Pancreas (tissue), 10 donors: Measurements from ENCODE around the gene AGBL1. TPM values are rescaled to one million over a fixed set of nuclear protein-coding genes. Genes with fewer than 3 reads are reported as not detected.

Source experiments
- ATAC-seq, 4 donors: fragments of 200-7000 bp; cut with Tn5 transposase; one replicate each; pipeline versions ENCODE4 v1.8.0 to v1.9.1; 2020; ENCODE audit warnings: mild to moderate bottlenecking in 4 of 4, moderate library complexity in 4 of 4
- DNase-seq, 6 donors: peaks; one replicate each; pipeline ENCODE4 v3.0.0-alpha.2; 2020
- FAIRE-seq: peaks from 2 replicates; lab custom pipeline; 2012; peaks lifted over from hg19 to GRCh38; lab: Jason Lieb, UNC
- H3K27ac ChIP-seq, 4 donors: fragments of 200-600 bp; sonication (generic); 1 replicate in 3 of 4; 2 replicates in 1 of 4; pipeline versions ENCODE4 v1.5.0 to v1.8.0; 2020
- H3K27me3 ChIP-seq, 4 donors: fragments of 200-600 bp; one replicate each; pipeline ENCODE4 v1.8.0; 2021
- H3K36me3 ChIP-seq, 3 donors: fragments of 200-600 bp; sonication (generic) in 1 of 3; one replicate each; pipeline versions ENCODE4 v1.5.0 to v1.8.0; 2020 to 2021
- H3K4me1 ChIP-seq, 3 donors: fragments of 200-600 bp; one replicate each; pipeline ENCODE4 v1.8.0; 2021
- H3K4me3 ChIP-seq, 4 donors: fragments of 200-600 bp; sonication (generic) in 2 of 4; one replicate each; pipeline versions ENCODE4 v1.5.0 to v1.8.0; 2020 to 2021
- H3K9me3 ChIP-seq, 4 donors: fragments of 200-600 bp; one replicate each; pipeline ENCODE4 v1.8.0; 2021
- CTCF ChIP-seq, 4 donors: fragments of 200-600 bp; sonication (generic) in 3 of 4; IDR thresholded peaks; one replicate each; pipeline versions ENCODE4 v1.5.0 to v1.8.0; 2021; ENCODE audit warnings: antibody characterized with exemption in 4 of 4
- WGBS, 2 donors: extraction: QIAGEN DNeasy Blood & Tissue Kit; methylation state at CpG; one replicate each; pipeline ENCODE4 v1.1.7; 2013; 5-methylcytosine and 5-hydroxymethylcytosine counted together
- intact Hi-C, 3 donors: fragments of 100-400 bp; cut with DNase I; formaldehyde crosslinking; loops; one replicate each; pipeline versions ENCODE4 v1.11.1 to v1.14.2; 2022
- polyA plus RNA-seq, 2 donors: library from polyadenylated mRNA; stranded (reverse); fragments of 200-250 nt; gene quantifications; one replicate each; pipeline ENCODE4 v1.2.3, GENCODE V29; 2013
- total RNA-seq, 6 donors: library from RNA; stranded (reverse); fragmentation: NEBNext Ultra II Directional in 4 of 6; extraction: Animal tissue kit (Norgen Biotek cat#: 25700) in 4 of 6; gene quantifications; one replicate each; pipeline versions ENCODE4 v1.2.1 to v1.2.4, GENCODE V29; 2021 to 2023
- donor health status: healthy with polysubstance abuse.
- donor health status: DM: no; HTN: no; CAD: no; lungs with moderate emphysema.
- donor health status: DM: no; HTN: no; CAD: no.
- donor health status: control.
- donor health status: control.
- donor health status: Bipolar disorder and iron deficiency.
- donor health status: DM: yes; HTN: yes; CAD: no.
- donor health status: DM: no; HTN: no; CAD: no.
- donor health status: DM: no; HTN: no; CAD: no.
- donor health status: DM: yes; HTN: yes; CAD: no.

Gene AGBL1
- total and polyA plus RNA-seq, 8 donors, result under 0.01 to 0.06 (median 0.05) TPM; not detected in 5

GRCh38 chr15:86040356-86041033 is 39.2 kb upstream of the AGBL1 start:
- intact Hi-C loops, result no loop called here
- TF ChIP-seq CTCF (IDR thresholded peaks at IDR 0.05), result no peak

GRCh38 chr15:86041399-86041798 is 38.3 kb upstream of the AGBL1 start:
- FAIRE-seq (no peak), ATAC-seq (no peak), DNase-seq (no peak)
- no peak for TF ChIP-seq CTCF (IDR thresholded peaks at IDR 0.05)
- no peaks in the 10 kb centered on the region for H3K9me3 ChIP-seq
- WGBS, 2 donors, result 32 to 43% methylated on average over 6 of the region's 6 CpGs
- no peaks in the 10 kb centered on the region for H3K4me1 ChIP-seq
- peaks cover 0 to 3% (median 0%) of the 10 kb centered on the region in 4 donors for H3K27me3 ChIP-seq
- H3K4me3 ChIP-seq, result no peak overlapping the region
- no peaks in the 10 kb centered on the region for H3K36me3 ChIP-seq
- no peak overlapping the region for H3K27ac ChIP-seq
- intact Hi-C loops, result no loop called here

More at GRCh38 chr15:86040356-86041033, 39.2 kb upstream of the AGBL1 start:
- H3K4me3 ChIP-seq, result no peak overlapping the region
- FAIRE-seq (no peak), ATAC-seq (no peak), DNase-seq (no peak)
- 66 to 70% methylated on average over 6 of the region's 6 CpGs for WGBS, 2 donors
- peaks cover 0 to 3% (median 0%) of the 10 kb centered on the region in 4 donors for H3K27me3 ChIP-seq
- no peak overlapping the region for H3K27ac ChIP-seq
- H3K4me1 ChIP-seq, result no peaks in the 10 kb centered on the region
- no peaks in the 10 kb centered on the region for H3K9me3 ChIP-seq
- H3K36me3 ChIP-seq, result no peaks in the 10 kb centered on the region

- Histone ChIP-seq H3K9me3 (no peaks in the 10 kb centered on the region), H3K27ac (no peak overlapping the region), H3K36me3 (no peaks in the 10 kb centered on the region), H3K27me3 (peaks cover 0 to 3% (median 0%) of the 10 kb centered on the region in 4 donors), H3K4me1 (no peaks in the 10 kb centered on the region), H3K4me3 (no peak overlapping the region)
- FAIRE-seq (no peak), DNase-seq (no peak), ATAC-seq (no peak)
- WGBS, 2 donors, result 69 to 71% methylated on average over 1 of the region's 1 CpG
- intact Hi-C loops, result no loop called here
- TF ChIP-seq CTCF (IDR thresholded peaks at IDR 0.05), result no peak
Measured at GRCh38 chr15:86042226-86042625, 37.4 kb upstream of the AGBL1 start.

GRCh38 chr15:86044981-86045380 is 34.7 kb upstream of the AGBL1 start:
- intact Hi-C loops, result no loop called here
- no peak for TF ChIP-seq CTCF (IDR thresholded peaks at IDR 0.05)
- no peak for DNase-seq

GRCh38 chr15:86054338-86054737 is 25.3 kb upstream of the AGBL1 start:
- ATAC-seq (no peak), FAIRE-seq (no peak), DNase-seq (no peak)
- no peaks in the 10 kb centered on the region for H3K27me3 ChIP-seq
- no peaks in the 10 kb centered on the region for H3K4me1 ChIP-seq
- 35 to 45% methylated on average over 6 of the region's 6 CpGs for WGBS, 2 donors
- no peaks in the 10 kb centered on the region for H3K9me3 ChIP-seq
- TF ChIP-seq CTCF (IDR thresholded peaks at IDR 0.05), result no peak
- H3K36me3 ChIP-seq, result no peaks in the 10 kb centered on the region
- H3K4me3 ChIP-seq, result no peak overlapping the region
- no peak overlapping the region for H3K27ac ChIP-seq
- intact Hi-C loops, result loop anchor here in 1 of 3 donors (10.0 kb wide), 1 partner anchor 60 kb away; no protein-coding TSS in a partner anchor

More at GRCh38 chr15:86044981-86045380, 34.7 kb upstream of the AGBL1 start:
- H3K36me3 ChIP-seq, result no peaks in the 10 kb centered on the region
- H3K4me3 ChIP-seq, result no peak overlapping the region
- no peaks in the 10 kb centered on the region for H3K4me1 ChIP-seq
- WGBS, 2 donors, result 4 to 10% methylated on average over 1 of the region's 1 CpG
- ATAC-seq (no peak), FAIRE-seq (no peak)
- no peaks in the 10 kb centered on the region for H3K27me3 ChIP-seq
- no peak overlapping the region for H3K27ac ChIP-seq
- H3K9me3 ChIP-seq, result no peaks in the 10 kb centered on the region
